Naive thymus-derived CD4-positive, alpha-beta T cell (primary cell): ENCODE data around the gene TNRC6A. TPM values are rescaled to one million over a fixed set of nuclear protein-coding genes. Genes with fewer than 3 reads are reported as not detected.

Source experiments
- ATAC-seq: fragments of 150-1000 bp; cut with Tn5 transposase; 2 replicates; pipeline ENCODE4 v1.10.0; 2021; ENCODE audit warnings: mild to moderate bottlenecking, moderate library complexity
- CTCF ChIA-PET: fragments of 350-600 bp; sonication (Branson Sonifier 250); formaldehyde crosslinking; loops from one replicate; lab custom pipeline; 2021; ENCODE audit warnings: antibody characterized with exemption; lab: Charles Lee
- POLR2A ChIA-PET: fragments of 350-600 bp; sonication (Branson Sonifier 250); formaldehyde crosslinking; loops from one replicate; lab custom pipeline; 2021; ENCODE audit warnings: antibody characterized with exemption, inconsistent platforms; lab: Charles Lee
- DNase-seq, 9 donors: peaks; one replicate each; pipeline versions ENCODE4 v3.0.0 to v3.0.0-alpha.2; 2020 to 2022; ENCODE audit warnings: mixed read lengths in 1 of 9
- H3K27ac ChIP-seq: one replicate; pipeline ENCODE4 v1.7.0; 2013; ENCODE audit warnings: mild to moderate bottlenecking, low read depth, low read length, moderate library complexity
- H3K27me3 ChIP-seq, 2 donors: one replicate each; pipeline ENCODE4 v1.7.0; 2013; ENCODE audit warnings: low read length in 2 of 2, mild to moderate bottlenecking in 2 of 2, moderate library complexity in 2 of 2; ENCODE audit not compliant: control insufficient read depth in 2 of 2, insufficient read depth in 2 of 2
- H3K36me3 ChIP-seq, 3 experiments: 1 replicate in 2 of 3; 2 replicates in 1 of 3; pipeline ENCODE4 v1.7.0; 2013; ENCODE audit warnings: low read length in 3 of 3, mild to moderate bottlenecking in 3 of 3, moderate library complexity in 1 of 3; ENCODE audit not compliant: insufficient read depth in 3 of 3, control insufficient read depth in 2 of 3
- H3K4me1 ChIP-seq, 2 donors: one replicate each; pipeline ENCODE4 v1.7.0; 2013; ENCODE audit warnings: low read length in 2 of 2, mild to moderate bottlenecking in 2 of 2, moderate library complexity in 1 of 2; ENCODE audit not compliant: control insufficient read depth in 2 of 2, insufficient read depth in 2 of 2
- H3K4me3 ChIP-seq: 2 replicates; pipeline ENCODE4 v1.7.0; 2013; ENCODE audit warnings: mild to moderate bottlenecking, low read length
- H3K9me3 ChIP-seq, 3 experiments: 1 replicate in 2 of 3; 2 replicates in 1 of 3; pipeline ENCODE4 v1.7.0; 2013; ENCODE audit warnings: low read length in 3 of 3; ENCODE audit not compliant: control insufficient read depth in 2 of 3
- H3K27ac Mint-ChIP-seq, 9 donors: one replicate each; pipeline ENCODE4 v1.8.0; 2020 to 2022; ENCODE audit warnings: mixed read lengths in 9 of 9, mild to moderate bottlenecking in 8 of 9, moderate library complexity in 5 of 9, inconsistent platforms in 2 of 9
- H3K27me3 Mint-ChIP-seq, 5 donors: one replicate each; pipeline ENCODE4 v1.8.0; 2021 to 2022; ENCODE audit warnings: mixed read lengths in 5 of 5, mild to moderate bottlenecking in 1 of 5
- H3K36me3 Mint-ChIP-seq, 5 donors: one replicate each; pipeline ENCODE4 v1.8.0; 2020 to 2022; ENCODE audit warnings: mixed read lengths in 5 of 5, mild to moderate bottlenecking in 3 of 5, inconsistent platforms in 1 of 5
- H3K4me1 Mint-ChIP-seq, 7 donors: one replicate each; pipeline ENCODE4 v1.8.0; 2020 to 2022; ENCODE audit warnings: mixed read lengths in 7 of 7, mild to moderate bottlenecking in 3 of 7, inconsistent platforms in 1 of 7
- H3K4me3 Mint-ChIP-seq, 10 donors: one replicate each; pipeline ENCODE4 v1.8.0; 2020 to 2022; ENCODE audit warnings: mild to moderate bottlenecking in 10 of 10, mixed read lengths in 10 of 10, moderate library complexity in 6 of 10, inconsistent platforms in 2 of 10
- H3K9me3 Mint-ChIP-seq, 11 donors: one replicate each; pipeline ENCODE4 v1.8.0; 2020 to 2022; ENCODE audit warnings: mixed read lengths in 11 of 11, mild to moderate bottlenecking in 4 of 11, inconsistent platforms in 1 of 11, moderate library complexity in 1 of 11
- intact Hi-C, 2 donors: fragments of 100-400 bp; cut with micrococcal nuclease; formaldehyde crosslinking; loops; one replicate each; pipeline ENCODE4 v1.15.1; 2023
- polyA plus RNA-seq, 2 donors: library from polyadenylated mRNA; unstranded; fragments of 300-500 nt; fragmentation: Illumina TruSeq; gene quantifications; one replicate each; pipeline ENCODE4 v1.2.3, GENCODE V29; 2021
- total RNA-seq, 6 experiments: library from RNA in 5 of 6; stranded (reverse) in 5 of 6; gene quantifications; 1 replicate in 5 of 6; 2 replicates in 1 of 6; pipeline ENCODE4 v1.2.3 and lab custom pipeline; 2021 to 2026

TNRC6A gene
- total and polyA plus RNA-seq, 7 experiments from 2014 or later, result 13.4 to 110 (median 75.2) TPM

- intact Hi-C loops, result no loop called here
- ChIA-PET POLR2A (no interaction called here), CTCF (no interaction called here)
- Mint-ChIP-seq H3K36me3 (peaks cover 12 to 69% (median 33%) of the 10 kb centered on the region in 5 donors), H3K27me3 (no peaks in the 10 kb centered on the region), H3K4me1 (peaks cover 2 to 49% (median 36%) of the 10 kb centered on the region in 7 donors), H3K4me3 (no peak overlapping the region), H3K27ac (peak overlapping the region in 4 of 9 donors; percentile 5 to 66 (median 36)), H3K9me3 (no peaks in the 10 kb centered on the region)
- Histone ChIP-seq H3K27me3 (no peaks in the 10 kb centered on the region), H3K4me3 (no peak overlapping the region), H3K27ac (no peak overlapping the region), H3K4me1 (no peaks in the 10 kb centered on the region), H3K36me3 (peaks cover 0 to 35% (median 15%) of the 10 kb centered on the region in 3 experiments), H3K9me3 (no peaks in the 10 kb centered on the region)
- DNase-seq (no peak), ATAC-seq (no peak)
These were observed 46.0 kb downstream of the TNRC6A start for GRCh38 chr16:24775455-24775854.

GRCh38 chr16:24776501-24777220 lies 47.2 kb downstream of the TNRC6A start:
- Mint-ChIP-seq H3K9me3 (no peaks in the 10 kb centered on the region), H3K4me1 (peaks cover 0 to 44% (median 28%) of the 10 kb centered on the region in 7 donors), H3K36me3 (peaks cover 16 to 68% (median 42%) of the 10 kb centered on the region in 5 donors), H3K27me3 (no peaks in the 10 kb centered on the region), H3K4me3 (no peak overlapping the region), H3K27ac (peak overlapping the region in 3 of 9 donors; percentile 8 to 87 (median 20))
- no peak for DNase-seq
- Histone ChIP-seq H3K4me1 (no peaks in the 10 kb centered on the region), H3K4me3 (no peak overlapping the region), H3K27ac (no peak overlapping the region), H3K27me3 (no peaks in the 10 kb centered on the region), H3K36me3 (peaks cover 0 to 41% (median 15%) of the 10 kb centered on the region in 3 experiments), H3K9me3 (no peaks in the 10 kb centered on the region)
- ChIA-PET CTCF (no interaction called here), POLR2A (interaction anchor here (0.6 kb wide), 3 partner anchors 54 to 256 kb away, joined by 3 read pairs; no protein-coding TSS in a partner anchor)
- no peak for ATAC-seq
- intact Hi-C loops, result no loop called here

- ATAC-seq, result no peak
- Histone ChIP-seq H3K4me1 (no peaks in the 10 kb centered on the region), H3K36me3 (peaks cover 0 to 57% (median 15%) of the 10 kb centered on the region in 3 experiments), H3K27ac (no peak overlapping the region), H3K9me3 (no peaks in the 10 kb centered on the region), H3K27me3 (no peaks in the 10 kb centered on the region), H3K4me3 (no peak overlapping the region)
- Mint-ChIP-seq H3K4me1 (peaks cover 0 to 39% (median 14%) of the 10 kb centered on the region in 7 donors), H3K27ac (peak overlapping the region in 8 of 9 donors; percentile 1 to 76 (median 8)), H3K9me3 (no peaks in the 10 kb centered on the region), H3K27me3 (no peaks in the 10 kb centered on the region), H3K36me3 (peaks cover 20 to 67% (median 53%) of the 10 kb centered on the region in 5 donors), H3K4me3 (no peak overlapping the region)
- intact Hi-C loops, result no loop called here
- POLR2A ChIA-PET, result interaction anchor here (0.6 kb wide), 2 partner anchors 70 to 526 kb away, joined by 3 read pairs; no protein-coding TSS in a partner anchor
- DNase-seq, result no peak
- CTCF ChIA-PET, result no interaction called here
These were observed 49.2 kb downstream of the TNRC6A start for GRCh38 chr16:24778671-24779070.

GRCh38 chr16:24781256-24781655 lies 51.8 kb downstream of the TNRC6A start:
- H3K36me3 ChIP-seq, result peaks cover 0 to 61% (median 15%) of the 10 kb centered on the region in 3 experiments
- POLR2A ChIA-PET, result no interaction called here

GRCh38 chr16:24784121-24784520 lies 54.7 kb downstream of the TNRC6A start:
- no peaks in the 10 kb centered on the region for H3K9me3 ChIP-seq
- no peak overlapping the region for H3K4me3 Mint-ChIP-seq
- H3K4me3 ChIP-seq, result no peak overlapping the region
- no peaks in the 10 kb centered on the region for H3K27me3 Mint-ChIP-seq
- no peaks in the 10 kb centered on the region for H3K9me3 Mint-ChIP-seq
- intact Hi-C loops, result loop anchor here in 1 of 2 donors (10.0 kb wide), 1 partner anchor 229 kb away; no protein-coding TSS in a partner anchor
- H3K4me1 Mint-ChIP-seq, result peaks cover 0 to 26% (median 6%) of the 10 kb centered on the region in 7 donors
- H3K27ac Mint-ChIP-seq, result peak overlapping the region in 1 of 9 donors; percentile 24
- no peaks in the 10 kb centered on the region for H3K4me1 ChIP-seq
- no peak for ATAC-seq
- ChIA-PET CTCF (no interaction called here), POLR2A (no interaction called here)
- H3K36me3 ChIP-seq, result peaks cover 1 to 57% (median 2%) of the 10 kb centered on the region in 3 experiments
- no peak for DNase-seq
- H3K27me3 ChIP-seq, result no peaks in the 10 kb centered on the region
- H3K27ac ChIP-seq, result no peak overlapping the region
- peaks cover 16 to 41% (median 31%) of the 10 kb centered on the region in 5 donors for H3K36me3 Mint-ChIP-seq

More at GRCh38 chr16:24781256-24781655, 51.8 kb downstream of the TNRC6A start:
- Mint-ChIP-seq H3K4me3 (no peak overlapping the region), H3K27me3 (no peaks in the 10 kb centered on the region), H3K4me1 (peaks cover 0 to 33% (median 11%) of the 10 kb centered on the region in 7 donors), H3K27ac (peak overlapping the region in 2 of 9 donors; percentile 14 to 51), H3K36me3 (peaks cover 22 to 63% (median 47%) of the 10 kb centered on the region in 5 donors), H3K9me3 (no peaks in the 10 kb centered on the region)
- no peak overlapping the region for H3K27ac ChIP-seq
- H3K4me1 ChIP-seq, result no peaks in the 10 kb centered on the region
- H3K4me3 ChIP-seq, result no peak overlapping the region
- CTCF ChIA-PET, result no interaction called here
- DNase-seq, result no peak
- ATAC-seq, result no peak
- no peaks in the 10 kb centered on the region for H3K9me3 ChIP-seq
- no peaks in the 10 kb centered on the region for H3K27me3 ChIP-seq
- intact Hi-C loops, result loop anchor here in 1 of 2 donors (10.0 kb wide), 1 partner anchor 226 kb away; no protein-coding TSS in a partner anchor

GRCh38 chr16:24789881-24790280 lies 60.4 kb downstream of the TNRC6A start:
- ATAC-seq (no peak), DNase-seq (no peak)
- Mint-ChIP-seq H3K4me3 (no peak overlapping the region), H3K9me3 (no peaks in the 10 kb centered on the region), H3K27ac (peak overlapping the region in 2 of 9 donors; percentile 63 to 72), H3K36me3 (peaks cover 14 to 34% (median 24%) of the 10 kb centered on the region in 5 donors), H3K4me1 (peaks cover 0 to 10% (median 8%) of the 10 kb centered on the region in 7 donors), H3K27me3 (no peaks in the 10 kb centered on the region)
- Histone ChIP-seq H3K9me3 (no peaks in the 10 kb centered on the region), H3K36me3 (peaks cover 18 to 70% (median 19%) of the 10 kb centered on the region in 3 experiments), H3K4me1 (no peaks in the 10 kb centered on the region), H3K27me3 (no peaks in the 10 kb centered on the region), H3K4me3 (no peak overlapping the region), H3K27ac (no peak overlapping the region)
- intact Hi-C loops, result loop anchor here in 1 of 2 donors (10.0 kb wide), 1 partner anchor 235 kb away; no protein-coding TSS in a partner anchor
- CTCF ChIA-PET, result no interaction called here
- POLR2A ChIA-PET, result no interaction called here
